SK-N-SH treated with all-trans-retinoic acid at 6 μM for 48 hours (cell line): ENCODE data around the gene UST.

ENCODE experiments used
- ATAC-seq: fragments of 200-7000 bp; cut with Tn5 transposase; 3 replicates; pipeline ENCODE4 v1.9.1; 2020; ENCODE audit warnings: mild to moderate bottlenecking, moderate library complexity
- ARNTL ChIP-seq: fragments of 450-650 bp; formaldehyde crosslinking; IDR thresholded peaks from 2 replicates; pipeline ENCODE4 v1.5.0; 2020; ENCODE audit warnings: low read depth, mild to moderate bottlenecking, moderate library complexity, borderline replicate concordance
- BACH2 ChIP-seq: fragments of 250-450 bp; sonication (Bioruptor Pico); IDR thresholded peaks from 2 replicates; pipeline ENCODE4 v1.9.0; 2021; ENCODE audit warnings: mild to moderate bottlenecking, borderline replicate concordance
- CREB5 ChIP-seq: fragments of 250-450 bp; sonication (Bioruptor Pico); IDR thresholded peaks from 2 replicates; pipeline ENCODE4 v1.5.1; 2020; ENCODE audit warnings: low read depth, mild to moderate bottlenecking, moderate library complexity
- CSDC2 ChIP-seq: fragments of 250-450 bp; sonication (Bioruptor Pico); IDR thresholded peaks from 2 replicates; pipeline ENCODE4 v1.5.0; 2020; ENCODE audit warnings: mild to moderate bottlenecking, moderate library complexity
- ESRRG ChIP-seq: fragments of 250-450 bp; sonication (Bioruptor Pico); IDR thresholded peaks from 2 replicates; pipeline ENCODE4 v1.6.1; 2021; ENCODE audit warnings: mild to moderate bottlenecking
- OSR1 ChIP-seq: fragments of 250-450 bp; sonication (Bioruptor Pico); IDR thresholded peaks from 2 replicates; pipeline ENCODE4 v1.8.0; 2022; ENCODE audit warnings: moderate library complexity, mild to moderate bottlenecking, inconsistent platforms
- PATZ1 ChIP-seq: fragments of 250-450 bp; sonication (Bioruptor Pico); IDR thresholded peaks from 2 replicates; pipeline ENCODE4 v1.8.0; 2020; ENCODE audit warnings: mild to moderate bottlenecking, moderate library complexity, borderline replicate concordance
- RARB ChIP-seq: fragments of 250-450 bp; sonication (Bioruptor Pico); IDR thresholded peaks from 2 replicates; pipeline ENCODE4 v1.8.0; 2021; ENCODE audit warnings: mild to moderate bottlenecking, moderate library complexity
- SNAI2 ChIP-seq: fragments of 250-450 bp; sonication (Bioruptor Pico); IDR thresholded peaks from 2 replicates; pipeline ENCODE4 v1.5.0; 2020; ENCODE audit warnings: mild to moderate bottlenecking, moderate library complexity
- TCF4 ChIP-seq: fragments of 250-450 bp; sonication (Bioruptor Pico); IDR thresholded peaks from 2 replicates; pipeline ENCODE4 v1.8.0; 2021; ENCODE audit warnings: mild to moderate bottlenecking, moderate library complexity, borderline replicate concordance
- TOX ChIP-seq: fragments of 250-450 bp; sonication (Bioruptor Pico); IDR thresholded peaks from 2 replicates; pipeline ENCODE4 v1.8.0; 2021; ENCODE audit warnings: mild to moderate bottlenecking, moderate library complexity, borderline replicate concordance
- TSHZ2 ChIP-seq: fragments of 250-450 bp; sonication (Bioruptor Pico); IDR thresholded peaks from 2 replicates; pipeline ENCODE4 v1.5.0; 2020; ENCODE audit warnings: mild to moderate bottlenecking, moderate library complexity
- ZC3H10 ChIP-seq: fragments of 250-450 bp; sonication (Bioruptor Pico); IDR thresholded peaks from 2 replicates; pipeline ENCODE4 v1.5.1; 2021; ENCODE audit warnings: mild to moderate bottlenecking, moderate library complexity
- ZFP3 ChIP-seq: fragments of 250-450 bp; sonication (Bioruptor Pico); IDR thresholded peaks from 2 replicates; pipeline ENCODE4 v1.5.0; 2020; ENCODE audit warnings: mild to moderate bottlenecking, moderate library complexity
- ZFP30 ChIP-seq: fragments of 450-650 bp; formaldehyde crosslinking; IDR thresholded peaks from 2 replicates; pipeline ENCODE4 v1.5.0; 2022; ENCODE audit warnings: mild to moderate bottlenecking, moderate library complexity
- ZNF565 ChIP-seq: fragments of 450-650 bp; formaldehyde crosslinking; conservative IDR thresholded peaks from 2 replicates; pipeline ENCODE4 v1.5.0; 2020; ENCODE audit warnings: low read depth, mild to moderate bottlenecking, moderate library complexity
- ZNF70 ChIP-seq: fragments of 450-650 bp; formaldehyde crosslinking; IDR thresholded peaks from 2 replicates; pipeline ENCODE4 v1.5.0; 2020; ENCODE audit warnings: mild to moderate bottlenecking, moderate library complexity
- ZNF8 ChIP-seq: fragments of 450-650 bp; formaldehyde crosslinking; IDR thresholded peaks from 2 replicates; pipeline ENCODE4 v1.5.0; 2020; ENCODE audit warnings: mild to moderate bottlenecking, moderate library complexity
- TF ChIP-seq, protein P1 (sequence below): fragments of 250-450 bp; sonication (Bioruptor Pico); IDR thresholded peaks from 2 replicates; pipeline ENCODE4 v1.8.0; 2021; ENCODE audit warnings: low read depth, mild to moderate bottlenecking, moderate library complexity, borderline replicate concordance

UST gene

GRCh38 chr6:148957752-148958151 lies 210.9 kb downstream of the UST start:
- ATAC-seq = no peak
- no peak for TF ChIP-seq ZC3H10 (CRISPR knock-in tag)
- no peak for TF ChIP-seq TSHZ2
- no peak for TF ChIP-seq ARNTL (CRISPR knock-in tag)
- TF ChIP-seq PATZ1 (CRISPR knock-in tag) = no peak
- no peak for TF ChIP-seq ZNF8 (CRISPR knock-in tag)
- no peak for TF ChIP-seq ZFP3
- no peak for TF ChIP-seq ZFP30
- no peak for TF ChIP-seq BACH2 (CRISPR knock-in tag)
- TF ChIP-seq ESRRG (CRISPR knock-in tag) = no peak
- TF ChIP-seq ZNF565 (CRISPR knock-in tag) = no peak
- no peak for TF ChIP-seq RARB
- no peak for TF ChIP-seq CREB5 (CRISPR knock-in tag)
- no peak for TF ChIP-seq TOX (CRISPR knock-in tag)
- no peak for TF ChIP-seq TCF4

- peak; percentile 50; the same call in 2 of the 3 replicates for ATAC-seq
- TF ChIP-seq ARNTL (CRISPR knock-in tag) (no peak), OSR1 (CRISPR knock-in tag) (no peak)
- TF ChIP-seq, all 23 proteins: peak for 0
Measured at GRCh38 chr6:148959008-148959407, 212.2 kb downstream of the UST start.

GRCh38 chr6:148959501-148959900 lies 212.7 kb downstream of the UST start:
- ATAC-seq = no peak
- TF ChIP-seq SNAI2 (CRISPR knock-in tag) (no peak), RARB (no peak), CREB5 (CRISPR knock-in tag) (no peak), CSDC2 (CRISPR knock-in tag) (no peak), ZNF8 (CRISPR knock-in tag) (no peak)

- TF ChIP-seq RARB (no peak), TCF4 (no peak), TSHZ2 (no peak), ZNF8 (CRISPR knock-in tag) (no peak), CSDC2 (CRISPR knock-in tag) (no peak), ESRRG (CRISPR knock-in tag) (no peak), ARNTL (CRISPR knock-in tag) (no peak), ZC3H10 (CRISPR knock-in tag) (no peak), BACH2 (CRISPR knock-in tag) (no peak), ZNF70 (CRISPR knock-in tag) (no peak), ZFP30 (no peak)
- TF ChIP-seq, protein P1, sequence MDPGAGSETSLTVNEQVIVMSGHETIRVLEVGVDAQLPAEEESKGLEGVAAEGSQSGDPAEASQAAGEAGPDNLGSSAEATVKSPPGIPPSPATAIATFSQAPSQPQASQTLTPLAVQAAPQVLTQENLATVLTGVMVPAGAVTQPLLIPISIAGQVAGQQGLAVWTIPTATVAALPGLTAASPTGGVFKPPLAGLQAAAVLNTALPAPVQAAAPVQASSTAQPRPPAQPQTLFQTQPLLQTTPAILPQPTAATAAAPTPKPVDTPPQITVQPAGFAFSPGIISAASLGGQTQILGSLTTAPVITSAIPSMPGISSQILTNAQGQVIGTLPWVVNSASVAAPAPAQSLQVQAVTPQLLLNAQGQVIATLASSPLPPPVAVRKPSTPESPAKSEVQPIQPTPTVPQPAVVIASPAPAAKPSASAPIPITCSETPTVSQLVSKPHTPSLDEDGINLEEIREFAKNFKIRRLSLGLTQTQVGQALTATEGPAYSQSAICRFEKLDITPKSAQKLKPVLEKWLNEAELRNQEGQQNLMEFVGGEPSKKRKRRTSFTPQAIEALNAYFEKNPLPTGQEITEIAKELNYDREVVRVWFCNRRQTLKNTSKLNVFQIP = no peak
- no peak for ATAC-seq
Measured at GRCh38 chr6:148962854-148963515, 216.2 kb downstream of the UST start.
